H9 (cell line): ENCODE measurements around the gene DLK1. TPM values are rescaled to one million over a fixed set of nuclear protein-coding genes. Genes with fewer than 3 reads are reported as not detected.

Experiments
- DNase-seq: peaks from one replicate; pipeline ENCODE4 v3.0.0-alpha.2; 2017
- H2AFZ ChIP-seq: one replicate; pipeline ENCODE4 v1.6.1; 2013; ENCODE audit warnings: mild to moderate bottlenecking, low read length, control low read depth, moderate library complexity
- H2AK5ac ChIP-seq: 2 replicates; pipeline ENCODE4 v1.6.1; 2013; ENCODE audit warnings: low read length, control low read depth, mixed read lengths; ENCODE audit not compliant: insufficient read length
- H2BK120ac ChIP-seq: one replicate; pipeline ENCODE4 v1.6.1; 2013; ENCODE audit warnings: low read depth, mild to moderate bottlenecking, low read length, control low read depth, inconsistent platforms; ENCODE audit not compliant: poor library complexity, severe bottlenecking
- H2BK12ac ChIP-seq: 2 replicates; pipeline ENCODE4 v1.6.1; 2013; ENCODE audit warnings: low read length, control low read depth, mixed read lengths, low read depth; ENCODE audit not compliant: insufficient read length
- H2BK15ac ChIP-seq: 2 replicates; pipeline ENCODE4 v1.6.1; 2013; ENCODE audit warnings: low read depth, low read length, control low read depth
- H2BK20ac ChIP-seq: one replicate; pipeline ENCODE4 v1.6.1; 2013; ENCODE audit warnings: low read depth, mild to moderate bottlenecking, low read length, control low read depth, inconsistent platforms; ENCODE audit not compliant: poor library complexity, severe bottlenecking
- H2BK5ac ChIP-seq: 2 replicates; pipeline ENCODE4 v1.6.1; 2013; ENCODE audit warnings: low read length, control low read depth, mixed read lengths; ENCODE audit not compliant: insufficient read length
- H3K14ac ChIP-seq: 2 replicates; pipeline ENCODE4 v1.6.1; 2013; ENCODE audit warnings: low read length, control low read depth; ENCODE audit not compliant: insufficient read depth
- H3K18ac ChIP-seq: 2 replicates; pipeline ENCODE4 v1.6.1; 2013; ENCODE audit warnings: low read depth, mild to moderate bottlenecking, mixed read lengths, low read length, control low read depth; ENCODE audit not compliant: insufficient read length
- H3K23ac ChIP-seq: 2 replicates; pipeline ENCODE4 v1.6.1; 2013; ENCODE audit warnings: low read length, control low read depth, mixed read lengths, low read depth; ENCODE audit not compliant: insufficient read length
- H3K23me2 ChIP-seq: 2 replicates; pipeline ENCODE4 v1.6.1; 2013; ENCODE audit warnings: low read depth, mild to moderate bottlenecking, mixed read lengths, low read length, control low read depth; ENCODE audit not compliant: insufficient read length, poor library complexity, severe bottlenecking
- H3K27ac ChIP-seq: 2 replicates; pipeline ENCODE4 v1.5.1; 2013; ENCODE audit warnings: low read length, control low read depth, mixed read lengths, low read depth; ENCODE audit not compliant: insufficient read length
- H3K27me3 ChIP-seq: 2 replicates; pipeline ENCODE4 v1.6.1; 2013; ENCODE audit warnings: low read length, control low read depth, inconsistent platforms; ENCODE audit not compliant: insufficient read depth
- H3K4ac ChIP-seq: 2 replicates; pipeline ENCODE4 v1.6.1; 2013; ENCODE audit warnings: low read depth, mild to moderate bottlenecking, control low read depth, inconsistent platforms, low read length, moderate library complexity
- H3K4me1 ChIP-seq: 2 replicates; pipeline ENCODE4 v1.6.1; 2013; ENCODE audit warnings: low read length, control low read depth, inconsistent platforms; ENCODE audit not compliant: insufficient read depth
- H3K4me2 ChIP-seq: 2 replicates; pipeline ENCODE4 v1.6.1; 2013; ENCODE audit warnings: low read length, control low read depth, mixed read lengths; ENCODE audit not compliant: insufficient read length, insufficient read depth
- H3K56ac ChIP-seq: 2 replicates; pipeline ENCODE4 v1.6.1; 2013; ENCODE audit warnings: low read depth, mild to moderate bottlenecking, mixed read lengths, low read length, control low read depth; ENCODE audit not compliant: insufficient read length
- H3K79me1 ChIP-seq: 2 replicates; pipeline ENCODE4 v1.6.1; 2013; ENCODE audit warnings: low read depth, mild to moderate bottlenecking, moderate library complexity, low read length, control low read depth, inconsistent platforms; ENCODE audit not compliant: insufficient read depth, poor library complexity, severe bottlenecking
- H3K79me2 ChIP-seq: 2 replicates; pipeline ENCODE4 v1.6.1; 2013; ENCODE audit warnings: low read length, control low read depth, inconsistent platforms; ENCODE audit not compliant: insufficient read depth
- H3K9ac ChIP-seq: 2 replicates; pipeline ENCODE4 v1.6.1; 2013; ENCODE audit warnings: low read length, control low read depth, mixed read lengths; ENCODE audit not compliant: insufficient read length; ENCODE audit errors: extremely low read depth
- H3K9me3 ChIP-seq: one replicate; pipeline ENCODE4 v1.6.1; 2013; ENCODE audit warnings: low read depth, low read length, inconsistent platforms; ENCODE audit not compliant: control insufficient read depth
- H3T11ph ChIP-seq: one replicate; pipeline ENCODE4 v1.6.1; 2013; ENCODE audit warnings: mild to moderate bottlenecking, low read length, control low read depth, inconsistent platforms
- H4K20me1 ChIP-seq: one replicate; pipeline ENCODE4 v1.6.1; 2013; ENCODE audit not compliant: control insufficient read depth, insufficient read length, insufficient read depth
- H4K5ac ChIP-seq: 2 replicates; pipeline ENCODE4 v1.6.1; 2013; ENCODE audit warnings: low read depth, mild to moderate bottlenecking, mixed read lengths, low read length, control low read depth; ENCODE audit not compliant: insufficient read length
- H4K8ac ChIP-seq: replicated peaks from 2 replicates; pipeline ENCODE4 v1.6.1; 2013; ENCODE audit warnings: low read length, control low read depth, mixed read lengths, low read depth; ENCODE audit not compliant: insufficient read length
- H4K91ac ChIP-seq: 2 replicates; pipeline ENCODE4 v1.6.1; 2013; ENCODE audit warnings: low read depth, mild to moderate bottlenecking, moderate library complexity, mixed read lengths, low read length, control low read depth; ENCODE audit not compliant: insufficient read length
- H3K27ac Mint-ChIP-seq, 3 experiments: 2 replicates in 2 of 3; 3 replicates in 1 of 3; pipeline ENCODE4 v1.8.0; 2020 to 2021; ENCODE audit warnings: mixed read lengths in 3 of 3, mild to moderate bottlenecking in 1 of 3, moderate library complexity in 1 of 3
- H3K27me3 Mint-ChIP-seq: 2 replicates; pipeline ENCODE4 v1.8.0; 2021; ENCODE audit warnings: low read depth, mild to moderate bottlenecking, moderate library complexity, mixed read lengths
- H3K36me3 Mint-ChIP-seq, 3 experiments: 2 replicates in 2 of 3; 3 replicates in 1 of 3; pipeline ENCODE4 v1.8.0; 2020 to 2021; ENCODE audit warnings: low read depth in 3 of 3, mixed read lengths in 3 of 3; ENCODE audit not compliant: insufficient read depth in 1 of 3
- H3K4me1 Mint-ChIP-seq, 2 experiments: 2 replicates each; pipeline ENCODE4 v1.8.0; 2020; ENCODE audit warnings: mixed read lengths in 2 of 2
- H3K4me3 Mint-ChIP-seq, 2 experiments: 2 replicates in 1 of 2; 3 replicates in 1 of 2; pipeline ENCODE4 v1.8.0; 2020 to 2021; ENCODE audit warnings: mild to moderate bottlenecking in 2 of 2, mixed read lengths in 2 of 2, moderate library complexity in 1 of 2
- H3K9me3 Mint-ChIP-seq, 2 experiments: 2 replicates in 1 of 2; 3 replicates in 1 of 2; pipeline ENCODE4 v1.8.0; 2020; ENCODE audit warnings: mild to moderate bottlenecking in 2 of 2, mixed read lengths in 2 of 2, moderate library complexity in 1 of 2
- WGBS: extraction: QIAGEN DNeasy Blood & Tissue Kit; methylation state at CpG from one replicate; pipeline ENCODE4 v1.1.7; 2013; ENCODE audit warnings: missing lambda C conversion rate, low lambda C conversion rate, mixed read lengths; ENCODE audit not compliant: insufficient read length; ENCODE audit errors: extremely low coverage; 5-methylcytosine and 5-hydroxymethylcytosine counted together
- total RNA-seq: library from RNA; stranded (reverse); gene quantifications from 2 replicates; pipeline ENCODE4 v1.2.1, GENCODE V29; 2021
- TF ChIP-seq, protein P1 (sequence below): fragments of 200-600 bp; sonication (generic); conservative IDR thresholded peaks from 3 replicates; pipeline ENCODE4 v1.8.0; 2021; ENCODE audit warnings: antibody characterized with exemption, mild to moderate bottlenecking

The DLK1 gene
- total RNA-seq, 1 experiment from 2014 or later, result 2.8 TPM

DNA sequence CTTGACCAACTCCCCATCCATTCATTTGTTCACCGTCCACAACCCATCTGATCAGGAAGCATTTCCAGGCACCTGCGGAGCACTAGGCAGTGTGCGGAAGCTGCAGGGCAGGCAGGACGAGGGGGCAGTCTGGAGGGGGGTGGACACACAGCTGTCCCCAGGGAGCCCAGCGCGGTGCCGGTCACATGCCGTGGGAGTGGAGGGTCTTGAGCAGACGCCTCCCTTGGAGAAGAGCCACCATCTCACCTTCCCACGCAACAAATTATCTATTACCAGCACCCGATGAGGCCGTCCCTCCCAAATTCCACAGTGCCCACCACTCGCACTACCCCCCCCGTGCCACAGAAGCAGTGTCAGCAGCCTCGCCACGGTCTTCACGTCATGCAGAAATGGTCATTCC is 10.8 kb downstream of the DLK1 start:
- Histone ChIP-seq H2AFZ (no peak overlapping the region), H3K23ac (no peak overlapping the region), H3K4me2 (no peak overlapping the region), H4K91ac (no peak overlapping the region), H4K8ac (no peak overlapping the region), H3K27ac (no peak overlapping the region), H3K23me2 (no peaks in the 10 kb centered on the region), H4K20me1 (no peaks in the 10 kb centered on the region), H2BK5ac (no peak overlapping the region), H2BK12ac (no peak overlapping the region), H3K56ac (no peak overlapping the region), H4K5ac (no peak overlapping the region), H2AK5ac (no peak overlapping the region), H3K9me3 (no peaks in the 10 kb centered on the region), H3K4ac (no peak overlapping the region), H3K27me3 (no peaks in the 10 kb centered on the region), H2BK15ac (no peak overlapping the region), H3K79me2 (no peaks in the 10 kb centered on the region), H3K79me1 (no peaks in the 10 kb centered on the region), H2BK120ac (no peak overlapping the region), H2BK20ac (no peak overlapping the region), H3K4me1 (no peaks in the 10 kb centered on the region; the same call in 1 of the 2 replicates), H3K14ac (no peak overlapping the region), H3T11ph (no peak overlapping the region), H3K18ac (no peak overlapping the region), H3K9ac (no peak overlapping the region)
- TF ChIP-seq, protein P1, sequence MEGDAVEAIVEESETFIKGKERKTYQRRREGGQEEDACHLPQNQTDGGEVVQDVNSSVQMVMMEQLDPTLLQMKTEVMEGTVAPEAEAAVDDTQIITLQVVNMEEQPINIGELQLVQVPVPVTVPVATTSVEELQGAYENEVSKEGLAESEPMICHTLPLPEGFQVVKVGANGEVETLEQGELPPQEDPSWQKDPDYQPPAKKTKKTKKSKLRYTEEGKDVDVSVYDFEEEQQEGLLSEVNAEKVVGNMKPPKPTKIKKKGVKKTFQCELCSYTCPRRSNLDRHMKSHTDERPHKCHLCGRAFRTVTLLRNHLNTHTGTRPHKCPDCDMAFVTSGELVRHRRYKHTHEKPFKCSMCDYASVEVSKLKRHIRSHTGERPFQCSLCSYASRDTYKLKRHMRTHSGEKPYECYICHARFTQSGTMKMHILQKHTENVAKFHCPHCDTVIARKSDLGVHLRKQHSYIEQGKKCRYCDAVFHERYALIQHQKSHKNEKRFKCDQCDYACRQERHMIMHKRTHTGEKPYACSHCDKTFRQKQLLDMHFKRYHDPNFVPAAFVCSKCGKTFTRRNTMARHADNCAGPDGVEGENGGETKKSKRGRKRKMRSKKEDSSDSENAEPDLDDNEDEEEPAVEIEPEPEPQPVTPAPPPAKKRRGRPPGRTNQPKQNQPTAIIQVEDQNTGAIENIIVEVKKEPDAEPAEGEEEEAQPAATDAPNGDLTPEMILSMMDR, result no peak
- H3K9me3 Mint-ChIP-seq, result no peaks in the 10 kb centered on the region; a peak in 1 of 5 replicates
- H3K27me3 Mint-ChIP-seq, result peaks cover 3% of the 10 kb centered on the region; the same call in 1 of the 2 replicates
- H3K36me3 Mint-ChIP-seq, result no peaks in the 10 kb centered on the region; a peak in 1 of 7 replicates
- peaks cover 0 to 13% of the 10 kb centered on the region in 2 experiments; a peak in 3 of 4 replicates for H3K4me1 Mint-ChIP-seq
- peak; percentile 18 for DNase-seq
- WGBS, result no CpG with 5 or more reads among the region's 17 CpGs
- H3K27ac Mint-ChIP-seq, result no peak overlapping the region
- no peak overlapping the region for H3K4me3 Mint-ChIP-seq
